AG08396 (cell line): ENCODE results near the gene LYPLAL1.
"Not testable (repeated sequence)": the region's sequence is repeated elsewhere in the genome, so short reads cannot be mapped to it uniquely, and the experiment has no call there.

Experiments used
- DNase-seq: peaks from one replicate; pipeline ENCODE4 v3.0.0; 2012; ENCODE audit warnings: low spot score, mixed read lengths

The LYPLAL1 gene

GRCh38 chr1:219215477-219215876 lies 41.8 kb downstream of the LYPLAL1 start:
- no peak for DNase-seq

GRCh38 chr1:219220945-219221344 lies 47.3 kb downstream of the LYPLAL1 start:
- no peak for DNase-seq

- no peak for DNase-seq
Measured at GRCh38 chr1:219223496-219223895, 49.8 kb downstream of the LYPLAL1 start.

- no peak for DNase-seq
Measured at GRCh38 chr1:219226196-219226595, 52.5 kb downstream of the LYPLAL1 start.

GRCh38 chr1:219227360-219228057 lies 53.8 kb downstream of the LYPLAL1 start:
- no peak for DNase-seq

- no peak for DNase-seq
Measured at GRCh38 chr1:219228058-219228419, 54.4 kb downstream of the LYPLAL1 start.

GRCh38 chr1:219232890-219233289 lies 59.2 kb downstream of the LYPLAL1 start:
- DNase-seq, result no peak

GRCh38 chr1:219235903-219236481 lies 62.3 kb downstream of the LYPLAL1 start:
- no peak for DNase-seq

- no peak for DNase-seq
Measured at GRCh38 chr1:219236933-219237610, 63.4 kb downstream of the LYPLAL1 start.

GRCh38 chr1:219239518-219239917 lies 65.8 kb downstream of the LYPLAL1 start:
- DNase-seq, result no peak

- DNase-seq, result no peak
Measured at GRCh38 chr1:219244864-219245263, 71.2 kb downstream of the LYPLAL1 start.

GRCh38 chr1:219247441-219247840 lies 73.8 kb downstream of the LYPLAL1 start:
- DNase-seq, result no peak

GRCh38 chr1:219250468-219250867 lies 76.8 kb downstream of the LYPLAL1 start:
- DNase-seq, result not testable (repeated sequence)

GRCh38 chr1:219257751-219258150 lies 84.1 kb downstream of the LYPLAL1 start:
- DNase-seq, result no peak

- no peak for DNase-seq
Measured at GRCh38 chr1:219261454-219261853, 87.8 kb downstream of the LYPLAL1 start.
